Activated CD4-positive, alpha-beta memory T cell treated with anti-CD3 and anti-CD28 coated beads, Interleukin-2, amount 10 ng/mL, durations not matched to agents 7 days and 5 days (primary cell): ENCODE results near the gene TRABD2B. TPM values are rescaled to one million over a fixed set of nuclear protein-coding genes. Genes with fewer than 3 reads are reported as not detected.

ENCODE experiments used
- CTCF ChIA-PET: fragments of 350-600 bp; sonication (Branson Sonifier 250); formaldehyde crosslinking; loops from one replicate; lab custom pipeline; 2021; ENCODE audit warnings: antibody characterized with exemption, inconsistent platforms; lab: Charles Lee
- POLR2A ChIA-PET: fragments of 350-600 bp; sonication (Branson Sonifier 250); formaldehyde crosslinking; loops from one replicate; lab custom pipeline; 2021; ENCODE audit warnings: antibody characterized with exemption; lab: Charles Lee
- DNase-seq: peaks from one replicate; pipeline ENCODE4 v3.0.0-alpha.2; 2020
- H3K27ac Mint-ChIP-seq: one replicate; pipeline ENCODE4 v1.8.0; 2021; ENCODE audit warnings: mild to moderate bottlenecking, mixed read lengths
- H3K27me3 Mint-ChIP-seq: one replicate; pipeline ENCODE4 v1.8.0; 2021; ENCODE audit warnings: mixed read lengths
- H3K36me3 Mint-ChIP-seq: one replicate; pipeline ENCODE4 v1.8.0; 2021; ENCODE audit warnings: low read depth, mixed read lengths
- H3K4me1 Mint-ChIP-seq: one replicate; pipeline ENCODE4 v1.8.0; 2021; ENCODE audit warnings: mixed read lengths
- H3K4me3 Mint-ChIP-seq: one replicate; pipeline ENCODE4 v1.8.0; 2021; ENCODE audit warnings: mild to moderate bottlenecking, mixed read lengths
- H3K9me3 Mint-ChIP-seq: one replicate; pipeline ENCODE4 v1.8.0; 2021; ENCODE audit warnings: mixed read lengths
- total RNA-seq, 2 experiments: library from RNA; stranded (reverse); gene quantifications; one replicate each; pipeline ENCODE4 v1.2.3, GENCODE V29; 2021

The TRABD2B gene
- total RNA-seq, 2 experiments from 2014 or later, result not detected

DNA sequence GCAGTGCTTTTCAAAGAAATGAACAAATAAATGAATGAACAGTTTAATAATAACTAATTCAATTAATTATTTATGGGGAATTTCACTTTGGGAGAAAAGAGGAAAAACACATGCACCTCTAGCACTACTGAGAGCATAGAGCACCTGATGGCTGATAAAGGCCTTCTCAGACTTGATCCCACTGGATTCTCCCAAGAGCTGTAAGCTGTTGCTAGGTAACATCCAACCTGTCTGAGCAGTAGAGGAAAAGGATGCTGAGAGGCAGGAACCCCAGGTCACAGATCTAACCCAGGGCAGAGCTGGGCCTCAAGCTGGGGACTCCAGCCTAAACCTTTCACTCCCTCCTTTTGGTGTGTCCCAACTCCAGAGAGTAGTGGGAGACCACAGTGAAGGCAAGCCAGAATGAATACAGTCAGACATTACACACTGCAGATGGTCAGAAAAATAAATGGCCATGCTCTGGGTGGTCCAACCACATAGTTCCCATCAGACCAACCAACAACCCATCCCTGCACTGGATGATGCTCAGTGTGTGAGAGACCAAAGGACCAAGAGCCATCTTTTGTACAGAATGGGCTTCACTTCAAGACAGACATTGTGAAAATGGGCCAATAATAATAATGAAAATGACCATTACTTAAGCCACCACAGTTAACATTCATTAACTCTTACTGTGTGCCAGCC is 15.4 kb downstream of the TRABD2B start:
- H3K27me3 Mint-ChIP-seq, result peaks cover 36% of the 10 kb centered on the region
- DNase-seq, result no peak
- CTCF ChIA-PET, result no interaction called here

DNA sequence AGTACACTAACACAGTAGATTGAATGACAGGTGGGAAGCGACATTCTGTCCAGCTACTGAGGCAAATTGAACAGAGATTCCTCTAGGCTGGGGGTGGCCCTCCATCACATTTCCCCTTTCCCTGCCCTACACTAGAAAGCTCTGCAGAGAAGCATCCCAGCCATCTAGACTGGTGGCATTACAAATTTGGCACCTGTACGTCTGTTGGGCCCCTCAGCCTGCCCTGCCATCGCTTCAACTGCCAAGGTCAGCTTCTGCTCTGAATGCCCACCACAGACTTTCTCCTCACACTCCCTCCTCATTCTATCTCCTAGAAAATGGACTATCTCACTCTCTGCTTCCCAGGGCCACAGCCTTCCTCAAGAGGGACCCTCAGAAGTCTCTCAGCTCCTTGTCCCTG is 16.7 kb downstream of the TRABD2B start:
- no peaks in the 10 kb centered on the region for H3K4me1 Mint-ChIP-seq
- ChIA-PET CTCF (no interaction called here), POLR2A (interaction anchor here (0.6 kb wide), 1 partner anchor 592 kb away, joined by 3 read pairs; no protein-coding TSS in a partner anchor)
- no peak overlapping the region for H3K27ac Mint-ChIP-seq
- no peak overlapping the region for H3K4me3 Mint-ChIP-seq
- DNase-seq, result no peak
- H3K36me3 Mint-ChIP-seq, result no peaks in the 10 kb centered on the region
- peaks cover 24% of the 10 kb centered on the region for H3K27me3 Mint-ChIP-seq
- no peaks in the 10 kb centered on the region for H3K9me3 Mint-ChIP-seq

More for the DNA sequence above, 15.4 kb downstream of the TRABD2B start:
- Mint-ChIP-seq H3K9me3 (no peaks in the 10 kb centered on the region), H3K36me3 (no peaks in the 10 kb centered on the region), H3K4me3 (no peak overlapping the region), H3K27ac (no peak overlapping the region), H3K4me1 (no peaks in the 10 kb centered on the region)
- POLR2A ChIA-PET, result no interaction called here

DNA sequence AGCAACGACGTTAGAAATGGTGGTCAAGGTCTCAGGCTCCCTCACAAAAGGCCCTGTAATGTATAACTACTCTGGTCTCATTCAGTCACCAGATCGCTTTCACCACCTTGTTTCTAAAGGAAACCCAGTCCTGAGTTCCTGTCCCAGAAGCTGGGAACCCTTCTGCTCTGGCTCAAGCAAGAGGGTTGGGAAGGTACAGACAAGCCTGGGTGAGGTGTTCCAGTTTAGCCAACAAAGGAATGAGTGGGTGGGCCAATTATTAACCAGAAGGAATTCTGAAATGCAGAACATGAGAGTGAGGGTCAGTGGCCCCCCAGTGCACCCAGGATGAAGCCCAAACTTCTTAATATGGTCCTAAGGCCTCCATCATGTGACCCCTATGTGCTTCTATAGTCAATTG is 17.5 kb downstream of the TRABD2B start:
- CTCF ChIA-PET, result interaction anchor here (1.4 kb wide), 1 partner anchor 9 kb away, joined by 3 read pairs; no protein-coding TSS in a partner anchor
- Mint-ChIP-seq H3K27ac (no peak overlapping the region), H3K36me3 (no peaks in the 10 kb centered on the region), H3K9me3 (no peaks in the 10 kb centered on the region), H3K27me3 (peaks cover 19% of the 10 kb centered on the region), H3K4me3 (no peak overlapping the region), H3K4me1 (no peaks in the 10 kb centered on the region)
- POLR2A ChIA-PET, result no interaction called here
- DNase-seq, result no peak

DNA sequence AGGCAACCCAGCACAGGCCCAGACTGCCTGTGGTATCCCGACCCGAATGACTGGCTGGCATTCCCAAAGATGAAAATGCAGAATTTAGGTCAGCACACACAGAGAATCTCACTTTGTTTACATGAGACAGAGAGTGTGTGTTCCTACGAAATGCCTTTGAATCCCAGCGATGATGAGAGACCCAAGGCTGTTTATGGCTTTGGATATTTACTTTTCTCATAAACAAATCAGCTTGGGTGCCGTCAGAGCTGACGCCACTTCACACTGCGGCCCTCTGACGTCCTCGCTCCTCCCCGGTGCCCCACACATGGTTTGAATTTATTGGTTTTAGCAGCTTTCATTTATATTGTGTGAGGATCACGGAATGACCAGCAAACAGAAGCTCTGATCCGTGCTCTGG is 18.7 kb downstream of the TRABD2B start:
- Mint-ChIP-seq H3K27me3 (peaks cover 8% of the 10 kb centered on the region), H3K27ac (no peak overlapping the region)

DNA sequence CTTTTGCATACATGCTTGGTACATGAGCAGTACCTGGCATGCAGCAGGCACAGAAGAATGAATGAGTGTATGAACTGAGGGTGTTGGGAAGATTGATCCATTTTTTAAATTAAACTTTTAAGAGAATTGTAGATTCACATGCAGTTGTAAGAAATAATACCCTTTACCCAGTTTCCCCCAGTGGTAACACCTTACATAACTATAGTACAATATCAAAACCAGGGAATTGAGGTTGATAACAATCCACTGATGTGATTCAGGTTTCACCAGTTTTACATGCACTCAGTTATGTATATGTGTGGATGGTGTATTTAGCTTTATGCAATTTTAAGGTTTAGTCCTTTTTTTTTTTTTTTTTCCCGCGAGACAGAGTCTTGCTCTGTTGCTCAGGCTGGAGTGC is 20.5 kb downstream of the TRABD2B start:
- peaks cover 2% of the 10 kb centered on the region for H3K27me3 Mint-ChIP-seq
- no peaks in the 10 kb centered on the region for H3K4me1 Mint-ChIP-seq
- no peak for DNase-seq
- no peaks in the 10 kb centered on the region for H3K36me3 Mint-ChIP-seq
- no peak overlapping the region for H3K27ac Mint-ChIP-seq
- H3K4me3 Mint-ChIP-seq, result no peak overlapping the region
- CTCF ChIA-PET, result no interaction called here
- POLR2A ChIA-PET, result no interaction called here
- H3K9me3 Mint-ChIP-seq, result no peaks in the 10 kb centered on the region

More for the DNA sequence above, 18.7 kb downstream of the TRABD2B start:
- Mint-ChIP-seq H3K9me3 (no peaks in the 10 kb centered on the region), H3K4me1 (no peaks in the 10 kb centered on the region), H3K36me3 (no peaks in the 10 kb centered on the region), H3K4me3 (no peak overlapping the region)
- DNase-seq, result no peak
- ChIA-PET POLR2A (no interaction called here), CTCF (no interaction called here)

DNA sequence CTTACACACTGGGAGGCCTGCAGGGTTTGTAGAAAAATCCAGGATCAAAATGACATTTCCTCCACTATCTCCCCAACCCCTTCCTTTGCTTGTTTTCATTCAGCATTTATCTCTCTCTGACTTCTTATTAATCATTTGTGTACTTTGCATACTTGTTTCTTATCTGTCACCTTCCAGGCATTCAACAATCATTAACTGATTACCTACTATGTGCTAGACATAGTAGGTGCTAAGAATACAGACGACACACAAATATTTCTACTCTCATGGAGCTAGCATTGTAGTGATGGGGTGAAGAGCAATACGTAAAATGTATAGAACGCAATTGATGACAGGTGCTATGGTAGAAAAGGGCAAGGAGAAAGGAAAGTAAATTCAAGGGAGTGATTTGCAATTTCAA is 20.9 kb downstream of the TRABD2B start:
- Mint-ChIP-seq H3K36me3 (no peaks in the 10 kb centered on the region), H3K27ac (no peak overlapping the region), H3K4me1 (no peaks in the 10 kb centered on the region), H3K9me3 (no peaks in the 10 kb centered on the region), H3K4me3 (no peak overlapping the region), H3K27me3 (peaks cover 2% of the 10 kb centered on the region)
- ChIA-PET CTCF (no interaction called here), POLR2A (no interaction called here)
- DNase-seq, result no peak

DNA sequence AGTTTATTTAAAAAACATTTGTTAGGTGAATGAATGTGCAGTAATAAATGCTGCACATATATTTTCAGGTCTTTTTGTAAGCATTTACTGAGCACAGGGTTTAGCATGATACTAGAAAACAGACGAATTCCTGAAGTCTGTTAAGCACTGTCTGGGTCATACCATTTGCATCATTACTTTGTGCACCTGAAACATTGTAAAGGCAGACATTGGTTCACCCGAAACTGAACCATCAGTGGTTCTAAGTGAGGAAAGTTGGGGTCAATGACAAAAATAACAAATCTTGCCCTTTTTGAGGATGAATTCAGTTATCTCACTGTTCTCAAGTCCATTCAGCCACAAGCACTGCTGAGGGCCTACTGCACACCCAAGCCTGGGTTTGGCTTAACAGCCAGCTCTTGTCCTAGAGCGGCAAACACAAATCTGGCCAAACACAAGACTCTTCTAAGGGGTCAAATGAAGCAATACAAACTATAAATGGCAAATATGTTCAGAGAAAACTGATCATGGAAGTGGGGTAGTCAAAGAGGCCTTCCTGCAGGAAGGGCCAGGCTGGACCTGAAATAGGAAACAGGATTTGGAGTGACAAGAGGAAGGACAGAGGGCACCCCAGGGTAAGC is 21.8 kb downstream of the TRABD2B start:
- CTCF ChIA-PET, result no interaction called here
- Mint-ChIP-seq H3K4me3 (no peak overlapping the region), H3K27ac (no peak overlapping the region), H3K4me1 (no peaks in the 10 kb centered on the region), H3K36me3 (no peaks in the 10 kb centered on the region), H3K9me3 (no peaks in the 10 kb centered on the region), H3K27me3 (peaks cover 2% of the 10 kb centered on the region)
- POLR2A ChIA-PET, result no interaction called here
- no peak for DNase-seq

DNA sequence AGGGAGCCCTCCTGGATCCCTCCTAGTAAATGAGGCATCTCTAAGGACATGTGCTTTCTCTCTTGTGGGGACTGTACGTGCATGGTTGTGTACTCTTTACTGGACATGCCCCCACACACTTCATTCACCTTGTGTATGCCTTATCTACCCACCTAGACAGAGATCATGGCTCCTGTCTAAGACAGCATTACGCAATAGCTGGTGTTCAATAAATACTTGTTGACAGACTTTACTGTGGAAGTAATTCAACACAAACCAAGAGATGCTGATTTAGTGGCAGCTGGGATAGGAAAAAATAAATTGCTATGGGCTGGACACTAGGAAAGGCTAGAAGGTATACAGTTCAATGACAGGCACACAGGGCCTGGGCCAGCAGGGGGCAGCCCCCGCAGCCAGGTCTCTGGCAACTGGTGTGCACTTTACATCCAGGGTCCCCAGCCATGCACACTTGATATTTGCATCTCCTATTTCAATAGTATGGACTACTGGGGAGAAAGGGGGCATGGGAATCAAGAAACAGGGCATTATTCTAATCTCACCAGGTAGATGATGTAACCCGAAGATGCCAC is 24.2 kb downstream of the TRABD2B start:
- DNase-seq, result no peak
- no peak overlapping the region for H3K27ac Mint-ChIP-seq
- POLR2A ChIA-PET, result no interaction called here
- peaks cover 2% of the 10 kb centered on the region for H3K27me3 Mint-ChIP-seq
- H3K4me1 Mint-ChIP-seq, result no peaks in the 10 kb centered on the region
- no peaks in the 10 kb centered on the region for H3K9me3 Mint-ChIP-seq
- no peaks in the 10 kb centered on the region for H3K36me3 Mint-ChIP-seq
- CTCF ChIA-PET, result no interaction called here
- no peak overlapping the region for H3K4me3 Mint-ChIP-seq

DNA sequence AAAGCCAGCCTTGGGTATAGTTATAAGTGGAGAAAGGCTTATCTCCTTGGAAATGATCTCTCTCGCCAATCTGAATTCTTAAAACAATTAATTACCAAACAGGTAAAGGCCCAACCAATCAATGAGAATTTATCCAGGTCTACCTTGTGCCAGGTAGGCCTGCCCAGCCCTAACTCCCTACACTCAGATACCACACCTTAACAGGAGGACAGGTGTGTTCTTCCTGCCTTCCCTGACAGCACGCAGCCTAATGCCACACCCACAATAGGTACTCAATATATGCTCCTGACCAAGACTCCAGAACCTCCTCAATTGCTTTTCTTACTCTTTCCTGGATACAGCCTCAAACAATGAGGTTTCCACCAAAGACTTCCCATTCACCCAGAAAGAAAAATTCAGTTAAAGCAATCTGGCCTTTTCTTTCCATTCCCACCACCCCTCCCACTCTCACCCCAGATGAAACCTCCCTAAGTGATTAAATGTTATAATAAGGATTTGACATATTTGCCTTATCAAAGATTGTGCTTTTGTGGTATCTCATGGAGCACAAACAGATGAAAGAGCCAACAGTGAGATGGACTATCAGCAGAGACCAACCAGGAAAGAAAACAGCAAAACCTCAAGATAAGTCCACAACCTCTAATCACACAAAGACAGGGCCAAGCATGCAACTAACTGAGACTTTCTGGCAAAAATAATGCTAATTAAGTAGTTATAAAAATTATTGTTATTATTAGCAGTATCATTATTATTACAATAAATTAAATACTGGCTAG is 25.6 kb downstream of the TRABD2B start:
- Mint-ChIP-seq H3K9me3 (no peaks in the 10 kb centered on the region), H3K27ac (no peak overlapping the region), H3K4me1 (no peaks in the 10 kb centered on the region), H3K36me3 (no peaks in the 10 kb centered on the region), H3K4me3 (no peak overlapping the region), H3K27me3 (peaks cover 2% of the 10 kb centered on the region)
- ChIA-PET POLR2A (no interaction called here), CTCF (no interaction called here)
- DNase-seq, result no peak

DNA sequence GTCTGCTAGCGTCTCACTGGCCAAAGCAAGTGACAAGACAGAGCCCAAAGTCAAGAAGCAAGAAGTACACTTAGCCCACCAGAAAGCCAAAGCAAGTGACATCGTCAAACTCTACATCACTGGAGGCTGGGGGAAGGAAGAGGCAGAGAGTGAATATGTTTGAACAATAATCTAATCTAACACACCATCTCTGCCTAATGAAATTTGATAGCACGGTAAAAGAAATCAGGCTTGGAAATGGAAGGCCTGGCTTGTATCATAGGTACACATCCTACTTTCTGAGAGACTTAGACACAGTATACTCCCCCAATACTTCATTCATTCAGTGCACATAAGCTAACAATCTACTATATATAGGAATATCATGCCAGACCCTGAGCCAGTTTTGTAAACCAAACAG is 26.3 kb downstream of the TRABD2B start:
- H3K36me3 Mint-ChIP-seq, result no peaks in the 10 kb centered on the region
- CTCF ChIA-PET, result interaction anchor here (1.1 kb wide), 1 partner anchor 9 kb away, joined by 3 read pairs; no protein-coding TSS in a partner anchor

DNA sequence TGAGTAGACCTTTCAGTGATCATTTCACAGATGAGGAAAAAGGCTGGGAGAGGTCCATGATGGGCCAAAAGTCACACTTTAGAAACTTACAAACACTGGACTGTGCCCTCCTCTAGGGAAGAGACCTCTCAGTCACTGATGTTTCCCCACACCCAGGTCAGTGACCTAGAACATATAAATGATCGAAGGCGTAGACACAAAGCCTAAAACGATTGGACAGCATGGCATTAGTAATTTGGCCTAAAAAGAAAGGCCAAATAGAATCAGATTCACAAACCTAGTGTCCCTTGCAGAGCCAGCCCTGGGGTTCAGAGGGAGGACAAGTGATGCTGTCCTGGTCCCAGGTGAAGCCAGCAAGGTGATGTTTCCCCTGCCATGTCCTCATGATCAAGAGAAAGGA is 27.7 kb downstream of the TRABD2B start:
- Mint-ChIP-seq H3K4me1 (no peaks in the 10 kb centered on the region), H3K9me3 (no peaks in the 10 kb centered on the region), H3K36me3 (no peaks in the 10 kb centered on the region), H3K4me3 (no peak overlapping the region), H3K27me3 (no peaks in the 10 kb centered on the region), H3K27ac (no peak overlapping the region)
- ChIA-PET POLR2A (no interaction called here), CTCF (interaction anchor here (1.0 kb wide), 1 partner anchor 28 kb away, joined by 3 read pairs; the partner anchor contains the start of gene TRABD2B)
- no peak for DNase-seq

More for the DNA sequence above, 26.3 kb downstream of the TRABD2B start:
- H3K27ac Mint-ChIP-seq, result no peak overlapping the region
- H3K27me3 Mint-ChIP-seq, result peaks cover 2% of the 10 kb centered on the region
- H3K4me3 Mint-ChIP-seq, result no peak overlapping the region
- no peak for DNase-seq
- no peaks in the 10 kb centered on the region for H3K9me3 Mint-ChIP-seq
- POLR2A ChIA-PET, result no interaction called here
- H3K4me1 Mint-ChIP-seq, result no peaks in the 10 kb centered on the region

DNA sequence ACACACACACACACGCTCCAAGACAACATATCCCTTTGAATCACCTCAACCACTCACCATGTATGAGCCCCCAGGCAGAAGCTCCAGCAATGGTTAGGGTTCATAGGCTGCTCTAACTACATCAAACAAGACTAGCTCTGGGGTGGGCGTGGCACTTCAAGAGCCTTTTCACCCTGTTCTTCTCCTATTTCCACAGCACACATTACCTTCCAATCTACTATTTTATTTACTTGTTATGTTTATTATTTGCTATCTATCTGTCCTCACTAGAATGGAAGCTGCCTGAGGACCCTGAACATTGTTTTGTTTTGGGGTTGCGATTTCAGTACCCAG is 28.7 kb downstream of the TRABD2B start:
- no peak for DNase-seq
- ChIA-PET POLR2A (no interaction called here), CTCF (no interaction called here)
- Mint-ChIP-seq H3K27me3 (no peaks in the 10 kb centered on the region), H3K4me1 (no peaks in the 10 kb centered on the region), H3K9me3 (no peaks in the 10 kb centered on the region), H3K36me3 (no peaks in the 10 kb centered on the region), H3K27ac (no peak overlapping the region), H3K4me3 (no peak overlapping the region)
